WTC11 (cell line): ENCODE measurements around the gene TBC1D12. TPM values are rescaled to one million over a fixed set of nuclear protein-coding genes. Genes with fewer than 3 reads are reported as not detected.

Experiments
- ATAC-seq: fragments of 200-7000 bp; cut with Tn5 transposase; 2 replicates; pipeline ENCODE4 v1.10.0; 2021; ENCODE audit warnings: mild to moderate bottlenecking, moderate library complexity
- CTCF ChIA-PET: fragments of 300-600 bp; sonication (Branson Sonifier 250); formaldehyde crosslinking; loops from one replicate; lab custom pipeline; 2021; ENCODE audit warnings: antibody characterized with exemption; lab: Charles Lee
- POLR2A ChIA-PET: fragments of 350-600 bp; sonication (Branson Sonifier 250); formaldehyde crosslinking; loops from one replicate; lab custom pipeline; 2021; ENCODE audit warnings: antibody characterized with exemption; lab: Charles Lee
- DNase-seq: peaks from one replicate; pipeline ENCODE4 v3.0.0; 2021; ENCODE audit warnings: low spot score
- H3K27ac Mint-ChIP-seq: 2 replicates; pipeline ENCODE4 v1.8.0; 2021; ENCODE audit warnings: mixed read lengths
- H3K27me3 Mint-ChIP-seq: 2 replicates; pipeline ENCODE4 v1.8.0; 2021; ENCODE audit warnings: low read depth, mild to moderate bottlenecking, moderate library complexity, mixed read lengths
- H3K36me3 Mint-ChIP-seq: 2 replicates; pipeline ENCODE4 v1.8.0; 2021; ENCODE audit warnings: mixed read lengths
- H3K4me1 Mint-ChIP-seq: 2 replicates; pipeline ENCODE4 v1.8.0; 2022; ENCODE audit warnings: mixed read lengths
- H3K4me3 Mint-ChIP-seq: 2 replicates; pipeline ENCODE4 v1.8.0; 2021; ENCODE audit warnings: mild to moderate bottlenecking, moderate library complexity, mixed read lengths
- H3K9me3 Mint-ChIP-seq: 2 replicates; pipeline ENCODE4 v1.8.0; 2021; ENCODE audit warnings: mixed read lengths
- ARID4B ChIP-seq: sonication (generic); formaldehyde crosslinking; IDR thresholded peaks from 2 replicates; pipeline ENCODE4 v1.8.0; 2023; ENCODE audit warnings: missing genetic modification reagents, mild to moderate bottlenecking, borderline replicate concordance
- CDX4 ChIP-seq: fragments of 250-450 bp; sonication (Bioruptor Pico); IDR thresholded peaks from 2 replicates; pipeline ENCODE4 v1.9.0; 2021; ENCODE audit warnings: moderate library complexity, mild to moderate bottlenecking, inconsistent platforms, borderline replicate concordance
- EMX1 ChIP-seq: fragments of 250-450 bp; sonication (Bioruptor Pico); IDR thresholded peaks from 2 replicates; pipeline ENCODE4 v1.8.0; 2021; ENCODE audit warnings: mild to moderate bottlenecking
- ERG ChIP-seq: fragments of 250-450 bp; sonication (Bioruptor Pico); IDR thresholded peaks from 2 replicates; pipeline ENCODE4 v1.8.0; 2021; ENCODE audit warnings: mild to moderate bottlenecking
- FOXJ3 ChIP-seq: sonication (generic); formaldehyde crosslinking; IDR thresholded peaks from 2 replicates; pipeline ENCODE4 v1.9.0; 2021; ENCODE audit warnings: missing genetic modification reagents, mild to moderate bottlenecking, borderline replicate concordance
- FOXP1 ChIP-seq: sonication (generic); formaldehyde crosslinking; IDR thresholded peaks from 2 replicates; pipeline ENCODE4 v1.8.0; 2022; ENCODE audit warnings: missing genetic modification reagents, mild to moderate bottlenecking, moderate library complexity, borderline replicate concordance
- GABPB1 ChIP-seq: sonication (generic); formaldehyde crosslinking; IDR thresholded peaks from 2 replicates; pipeline ENCODE4 v1.8.1; 2023; ENCODE audit warnings: mild to moderate bottlenecking, missing genetic modification reagents
- HMGA2 ChIP-seq: fragments of 250-450 bp; sonication (Bioruptor Pico); IDR thresholded peaks from 2 replicates; pipeline ENCODE4 v1.4.0; 2021; ENCODE audit warnings: mild to moderate bottlenecking, moderate library complexity
- NFE2L1 ChIP-seq: sonication (generic); formaldehyde crosslinking; IDR thresholded peaks from 2 replicates; pipeline ENCODE4 v1.8.1; 2023; ENCODE audit warnings: missing genetic modification reagents
- NR1H2 ChIP-seq: sonication (generic); formaldehyde crosslinking; IDR thresholded peaks from 2 replicates; pipeline ENCODE4 v1.9.0; 2021; ENCODE audit warnings: mild to moderate bottlenecking, moderate library complexity, missing genetic modification reagents
- PRDM15 ChIP-seq: sonication (generic); formaldehyde crosslinking; IDR thresholded peaks from 2 replicates; pipeline ENCODE4 v1.8.0; 2022; ENCODE audit warnings: missing genetic modification reagents
- TCF7 ChIP-seq: sonication (generic); formaldehyde crosslinking; IDR thresholded peaks from 2 replicates; pipeline ENCODE4 v1.8.0; 2022; ENCODE audit warnings: mild to moderate bottlenecking, low read depth, missing genetic modification reagents, moderate library complexity
- TP53 ChIP-seq: sonication (generic); formaldehyde crosslinking; IDR thresholded peaks from 2 replicates; pipeline ENCODE4 v1.8.1; 2023; ENCODE audit warnings: mild to moderate bottlenecking, missing genetic modification reagents
- ZSCAN18 ChIP-seq: fragments of 250-450 bp; sonication (Bioruptor Pico); IDR thresholded peaks from 2 replicates; pipeline ENCODE4 v2.1.2; 2022; ENCODE audit warnings: mild to moderate bottlenecking, moderate library complexity
- total RNA-seq: library from RNA; stranded (reverse); gene quantifications from 3 replicates; pipeline ENCODE4 v1.2.3, GENCODE V29; 2021
- TF ChIP-seq, protein P1 (sequence below): fragments of 250-450 bp; sonication (Bioruptor Pico); conservative IDR thresholded peaks from 2 replicates; pipeline ENCODE4 v1.9.0; 2021; ENCODE audit warnings: mild to moderate bottlenecking
- TF ChIP-seq, protein P2 (sequence below): sonication (generic); formaldehyde crosslinking; IDR thresholded peaks from 2 replicates; pipeline ENCODE4 v1.8.1; 2022; ENCODE audit warnings: missing genetic modification reagents, borderline replicate concordance
- TF ChIP-seq, protein P3 (sequence below): sonication (generic); formaldehyde crosslinking; IDR thresholded peaks from 2 replicates; pipeline ENCODE4 v1.8.0; 2022; ENCODE audit warnings: mild to moderate bottlenecking, missing genetic modification reagents

TBC1D12 gene
- total RNA-seq, 1 experiment from 2014 or later: 2.2 TPM

- TF ChIP-seq HMGA2: no peak
- TF ChIP-seq NFE2L1 (CRISPR knock-in tag): no peak
- TF ChIP-seq, protein P1, sequence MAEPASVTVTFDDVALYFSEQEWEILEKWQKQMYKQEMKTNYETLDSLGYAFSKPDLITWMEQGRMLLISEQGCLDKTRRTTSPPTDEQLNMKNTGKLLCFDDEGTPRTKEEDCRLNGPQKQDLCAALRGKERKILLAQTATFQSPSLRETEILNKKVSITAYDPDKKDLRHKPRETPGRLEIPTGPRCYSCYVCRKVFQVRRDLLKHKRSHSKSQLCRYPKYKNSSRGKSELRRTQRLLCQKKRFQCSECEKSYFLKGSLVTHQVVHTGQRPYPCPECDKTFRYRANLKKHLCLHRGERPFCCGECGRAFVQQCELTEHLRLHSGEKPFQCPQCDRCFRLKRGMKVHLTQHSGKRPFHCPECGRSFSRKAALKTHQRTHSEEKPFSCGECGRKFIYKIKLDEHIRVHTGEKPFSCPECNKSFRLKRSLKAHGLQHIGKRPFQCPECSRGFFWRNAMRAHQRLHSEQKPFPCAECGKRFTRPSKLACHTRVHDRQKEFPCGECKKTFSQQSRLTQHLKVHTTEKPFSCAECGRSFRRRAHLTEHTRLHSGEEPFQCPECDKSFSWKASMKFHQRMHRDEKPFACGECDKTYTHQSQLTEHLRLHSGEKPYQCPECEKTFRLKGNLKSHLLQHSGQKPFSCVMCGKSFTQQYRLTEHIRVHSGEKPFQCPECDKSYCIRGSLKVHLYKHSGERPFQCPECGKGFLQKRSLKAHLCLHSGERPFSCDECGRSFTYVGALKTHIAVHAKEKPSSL: no peak
- H3K4me3 Mint-ChIP-seq: no peak overlapping the region
- H3K27me3 Mint-ChIP-seq: no peaks in the 10 kb centered on the region
- H3K36me3 Mint-ChIP-seq: peaks cover 3% of the 10 kb centered on the region; the same call in 1 of the 2 replicates
- DNase-seq (no peak), ATAC-seq (no peak)
- H3K27ac Mint-ChIP-seq: no peak overlapping the region
- ChIA-PET CTCF (no interaction called here), POLR2A (no interaction called here)
- H3K9me3 Mint-ChIP-seq: no peaks in the 10 kb centered on the region; the same call in 1 of the 2 replicates
- H3K4me1 Mint-ChIP-seq: peaks cover 7% of the 10 kb centered on the region
Observed at GRCh38 chr10:94489107-94489506, 86.8 kb downstream of the TBC1D12 start.

- Mint-ChIP-seq H3K27ac (no peak overlapping the region), H3K4me1 (peaks cover 7% of the 10 kb centered on the region), H3K27me3 (no peaks in the 10 kb centered on the region), H3K36me3 (no peaks in the 10 kb centered on the region), H3K4me3 (no peak overlapping the region), H3K9me3 (no peaks in the 10 kb centered on the region; the same call in 1 of the 2 replicates)
- DNase-seq (no peak), ATAC-seq (no peak)
- ChIA-PET POLR2A (no interaction called here), CTCF (no interaction called here)
- TF ChIP-seq ZSCAN18 (CRISPR knock-in tag) (no peak), FOXP1 (no peak), GABPB1 (CRISPR knock-in tag) (no peak), ERG (CRISPR knock-in tag) (no peak), NR1H2 (no peak), CDX4 (CRISPR knock-in tag) (no peak), ARID4B (CRISPR knock-in tag) (no peak), FOXJ3 (CRISPR knock-in tag) (no peak), EMX1 (no peak), TP53 (CRISPR knock-in tag) (no peak), TCF7 (CRISPR knock-in tag) (no peak), PRDM15 (no peak)
- TF ChIP-seq, protein P2, sequence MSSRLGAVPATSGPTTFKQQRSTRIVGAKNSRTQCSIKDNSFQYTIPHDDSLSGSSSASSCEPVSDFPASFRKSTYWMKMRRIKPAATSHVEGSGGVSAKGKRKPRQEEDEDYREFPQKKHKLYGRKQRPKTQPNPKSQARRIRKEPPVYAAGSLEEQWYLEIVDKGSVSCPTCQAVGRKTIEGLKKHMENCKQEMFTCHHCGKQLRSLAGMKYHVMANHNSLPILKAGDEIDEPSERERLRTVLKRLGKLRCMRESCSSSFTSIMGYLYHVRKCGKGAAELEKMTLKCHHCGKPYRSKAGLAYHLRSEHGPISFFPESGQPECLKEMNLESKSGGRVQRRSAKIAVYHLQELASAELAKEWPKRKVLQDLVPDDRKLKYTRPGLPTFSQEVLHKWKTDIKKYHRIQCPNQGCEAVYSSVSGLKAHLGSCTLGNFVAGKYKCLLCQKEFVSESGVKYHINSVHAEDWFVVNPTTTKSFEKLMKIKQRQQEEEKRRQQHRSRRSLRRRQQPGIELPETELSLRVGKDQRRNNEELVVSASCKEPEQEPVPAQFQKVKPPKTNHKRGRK (CRISPR knock-in tag): no peak
- TF ChIP-seq, protein P3, sequence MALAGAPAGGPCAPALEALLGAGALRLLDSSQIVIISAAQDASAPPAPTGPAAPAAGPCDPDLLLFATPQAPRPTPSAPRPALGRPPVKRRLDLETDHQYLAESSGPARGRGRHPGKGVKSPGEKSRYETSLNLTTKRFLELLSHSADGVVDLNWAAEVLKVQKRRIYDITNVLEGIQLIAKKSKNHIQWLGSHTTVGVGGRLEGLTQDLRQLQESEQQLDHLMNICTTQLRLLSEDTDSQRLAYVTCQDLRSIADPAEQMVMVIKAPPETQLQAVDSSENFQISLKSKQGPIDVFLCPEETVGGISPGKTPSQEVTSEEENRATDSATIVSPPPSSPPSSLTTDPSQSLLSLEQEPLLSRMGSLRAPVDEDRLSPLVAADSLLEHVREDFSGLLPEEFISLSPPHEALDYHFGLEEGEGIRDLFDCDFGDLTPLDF (CRISPR knock-in tag): no peak
Observed at GRCh38 chr10:94489976-94490788, 87.8 kb downstream of the TBC1D12 start.
